GM19397 (cell line): ENCODE results near the gene QSOX1.
A peak's percentile ranks its signal among the peaks of the same experiment; 100 is the strongest.

Experiments
- ATAC-seq: cut with Tn5 transposase; IDR thresholded peaks from one replicate; pipeline ENCODE4 v1.9.1; 2021; ENCODE audit warnings: mild to moderate bottlenecking, moderate library complexity; ENCODE audit not compliant: unreplicated experiment

QSOX1 gene

GRCh38 chr1:180167721-180168467 is 13.2 kb downstream of the QSOX1 start:
- ATAC-seq = no peak

GRCh38 chr1:180168786-180169639 is 14.3 kb downstream of the QSOX1 start:
- peak; percentile 59 for ATAC-seq

- no peak for ATAC-seq
Measured at GRCh38 chr1:180169640-180170195, 15.0 kb downstream of the QSOX1 start.

- ATAC-seq = no peak
Measured at GRCh38 chr1:180170546-180171151, 16.0 kb downstream of the QSOX1 start.

GRCh38 chr1:180171691-180172090 is 17.0 kb downstream of the QSOX1 start:
- ATAC-seq = no peak

- no peak for ATAC-seq
Measured at GRCh38 chr1:180173451-180173850, 18.8 kb downstream of the QSOX1 start.

GRCh38 chr1:180173952-180174351 is 19.3 kb downstream of the QSOX1 start:
- ATAC-seq = no peak

- ATAC-seq = no peak
Measured at GRCh38 chr1:180175291-180175690, 20.6 kb downstream of the QSOX1 start.

GRCh38 chr1:180175806-180176205 is 21.1 kb downstream of the QSOX1 start:
- no peak for ATAC-seq

- no peak for ATAC-seq
Measured at GRCh38 chr1:180176965-180177364, 22.3 kb downstream of the QSOX1 start.

GRCh38 chr1:180177931-180178330 is 23.3 kb downstream of the QSOX1 start:
- no peak for ATAC-seq

- ATAC-seq = no peak
Measured at GRCh38 chr1:180178511-180179161, 24.0 kb downstream of the QSOX1 start.

- no peak for ATAC-seq
Measured at GRCh38 chr1:180179162-180179957, 24.7 kb downstream of the QSOX1 start.

- ATAC-seq = no peak
Measured at GRCh38 chr1:180181048-180181447, 26.4 kb downstream of the QSOX1 start.

GRCh38 chr1:180181996-180182642 is 27.4 kb downstream of the QSOX1 start:
- no peak for ATAC-seq

- ATAC-seq = no peak
Measured at GRCh38 chr1:180182643-180183311, 28.1 kb downstream of the QSOX1 start.

- ATAC-seq = no peak
Measured at GRCh38 chr1:180183426-180183825, 28.8 kb downstream of the QSOX1 start.

GRCh38 chr1:180184041-180184440 is 29.4 kb downstream of the QSOX1 start:
- no peak for ATAC-seq

- no peak for ATAC-seq
Measured at GRCh38 chr1:180185281-180185680, 30.6 kb downstream of the QSOX1 start.
